Measurements from ENCODE around the gene ADM. TPM values are rescaled to one million over a fixed set of nuclear protein-coding genes. Genes with fewer than 3 reads are reported as not detected.

ADM gene
- polyA plus RNA-seq, 1 experiment = 247 TPM

- ChIA-PET CTCF (interaction anchor here (1.9 to 3.8 kb wide), 2 partner anchors 13 to 14 kb away, joined by 7 to 27 read pairs; no protein-coding TSS in a partner anchor), POLR2A (no interaction called here)
- no peak for TF ChIP-seq CTCF (IDR thresholded peaks at IDR 0.05; ENCODE audit: low read depth, low read length)
- no peak for DNase-seq (ENCODE audit: low read depth, low spot score)
- H3K27me3 ChIP-seq (ENCODE audit: control insufficient read depth, insufficient read depth, low read length) = no peaks in the 10 kb centered on the region
- no peak overlapping the region for H3K27ac ChIP-seq (ENCODE audit: low read depth, low read length)
- no peaks in the 10 kb centered on the region for H3K9me3 ChIP-seq (ENCODE audit: control insufficient read depth, insufficient read depth, low read length)
- H3K4me3 ChIP-seq (ENCODE audit: low read depth, low read length) = no peak overlapping the region
Observed at GRCh38 chr11:10352921-10353550, 48.2 kb downstream of the ADM start.

GRCh38 chr11:10354389-10354788 is 49.5 kb downstream of the ADM start:
- Histone ChIP-seq H3K9me3 (ENCODE audit: control insufficient read depth, insufficient read depth, low read length) (no peaks in the 10 kb centered on the region), H3K27me3 (ENCODE audit: control insufficient read depth, insufficient read depth, low read length) (no peaks in the 10 kb centered on the region), H3K4me3 (ENCODE audit: low read depth, low read length) (no peak overlapping the region), H3K27ac (ENCODE audit: low read depth, low read length) (no peak overlapping the region)
- CTCF ChIA-PET = interaction anchor here (3.8 kb wide), 1 partner anchor 13 kb away, joined by 27 read pairs; no protein-coding TSS in a partner anchor
- TF ChIP-seq CTCF (IDR thresholded peaks at IDR 0.05; ENCODE audit: low read depth, low read length) = no peak
- POLR2A ChIA-PET = interaction anchor here (0.6 kb wide), 1 partner anchor 49 kb away, joined by 3 read pairs; the partner anchor contains the start of gene ADM
- no peak for DNase-seq (ENCODE audit: low read depth, low spot score)

GRCh38 chr11:10355257-10355661 is 50.4 kb downstream of the ADM start:
- POLR2A ChIA-PET = no interaction called here

GRCh38 chr11:10356161-10356560 is 51.3 kb downstream of the ADM start:
- CTCF ChIA-PET = interaction anchor here (3.8 kb wide), 1 partner anchor 11 kb away, joined by 27 read pairs; no protein-coding TSS in a partner anchor
- Histone ChIP-seq H3K4me3 (ENCODE audit: low read depth, low read length) (no peak overlapping the region), H3K27ac (ENCODE audit: low read depth, low read length) (no peak overlapping the region), H3K9me3 (ENCODE audit: control insufficient read depth, insufficient read depth, low read length) (no peaks in the 10 kb centered on the region), H3K27me3 (ENCODE audit: control insufficient read depth, insufficient read depth, low read length) (no peaks in the 10 kb centered on the region)
- POLR2A ChIA-PET = no interaction called here
- TF ChIP-seq CTCF (IDR thresholded peaks at IDR 0.05; ENCODE audit: low read depth, low read length) = no peak
- DNase-seq (ENCODE audit: low read depth, low spot score) = no peak

More at GRCh38 chr11:10355257-10355661, 50.4 kb downstream of the ADM start:
- H3K9me3 ChIP-seq (ENCODE audit: control insufficient read depth, insufficient read depth, low read length) = no peaks in the 10 kb centered on the region
- no peak overlapping the region for H3K27ac ChIP-seq (ENCODE audit: low read depth, low read length)
- DNase-seq (ENCODE audit: low read depth, low spot score) = no peak
- TF ChIP-seq CTCF (IDR thresholded peaks at IDR 0.05; ENCODE audit: low read depth, low read length) = no peak
- H3K27me3 ChIP-seq (ENCODE audit: control insufficient read depth, insufficient read depth, low read length) = no peaks in the 10 kb centered on the region
- H3K4me3 ChIP-seq (ENCODE audit: low read depth, low read length) = no peak overlapping the region
- CTCF ChIA-PET = interaction anchor here (3.8 kb wide), 1 partner anchor 12 kb away, joined by 27 read pairs; no protein-coding TSS in a partner anchor

Small RNA genes lying within 50 kb of the gene (small RNA-seq; reads per million reads assigned to genes)
- not detected for gene AC080023.2 (ENCODE audit: insufficient read length, low read depth)

Other genes starting within 250 kb of the ADM start
- gene SBF2, start 10.9 kb upstream of the ADM start, polyA plus RNA-seq (2011; rRNA removed) = 43.0 and 44.4 TPM in 2 replicates
- 19.6 and 22.2 TPM in 2 replicates for gene AMPD3, start 150.2 kb downstream of the ADM start, polyA plus RNA-seq (2011; rRNA removed)
- gene RNF141, start 236.1 kb downstream of the ADM start, polyA plus RNA-seq (2011; rRNA removed) = 23.7 and 34.8 TPM in 2 replicates

All from AG04450 (cell line).